ENCODE results near the gene WIF1.

DNA sequence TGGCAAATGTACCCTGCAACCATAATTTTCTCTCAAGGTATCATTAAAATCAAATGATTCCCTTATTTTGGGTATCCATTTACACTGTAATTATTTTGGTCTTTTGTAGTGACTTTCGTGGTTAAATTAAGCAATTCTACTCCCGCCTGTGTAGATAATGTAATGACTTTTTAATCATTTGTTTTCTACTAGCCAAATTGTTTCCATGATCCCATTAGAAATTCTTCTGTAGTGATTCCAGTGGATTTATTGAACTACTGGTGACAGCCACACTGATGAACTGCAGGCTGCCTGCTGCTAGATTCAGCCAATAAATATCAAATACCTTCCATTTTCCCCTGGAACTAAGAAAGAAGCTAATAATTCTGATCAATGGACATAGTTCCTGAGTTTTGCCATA, 96.0 kb downstream of the WIF1 start:
- TF ChIP-seq CTCF (conservative IDR thresholded peaks at IDR 0.05; ENCODE audit: low read depth, low read length) (no peak), EZH2phosphoT487 (IDR thresholded peaks at IDR 0.05; ENCODE audit: borderline replicate concordance, low read length) (no peak), EZH2 (IDR thresholded peaks at IDR 0.05; ENCODE audit: low read length, unreplicated experiment) (no peak)
